OCI-LY1 (cell line): ENCODE measurements around the gene MAP3K10.

Source experiments
- H2AFZ ChIP-seq: fragments of 200-600 bp; sonication (generic), shearing (Covaris generic); 2 replicates; pipeline ENCODE4 v1.6.0; 2014; ENCODE audit warnings: antibody characterized with exemption, mild to moderate bottlenecking, low read length
- H3F3A ChIP-seq: fragments of 200-600 bp; sonication (generic), shearing (Covaris generic); 2 replicates; pipeline ENCODE4 v1.6.0; 2014; ENCODE audit warnings: mild to moderate bottlenecking, antibody characterized with exemption, low read length, moderate library complexity; ENCODE audit not compliant: insufficient read depth
- H3K27ac ChIP-seq: fragments of 200-600 bp; sonication (generic); 2 replicates; pipeline ENCODE4 v1.5.1; 2014; ENCODE audit warnings: low read length, mixed run types, mild to moderate bottlenecking, low read depth; ENCODE audit not compliant: poor library complexity, severe bottlenecking
- H3K27me3 ChIP-seq: fragments of 200-600 bp; sonication (generic); 2 replicates; pipeline ENCODE4 v1.6.0; 2014; ENCODE audit warnings: antibody characterized with exemption, mild to moderate bottlenecking, low read length, moderate library complexity; ENCODE audit not compliant: insufficient read depth
- H3K36me3 ChIP-seq: fragments of 200-600 bp; sonication (generic); 2 replicates; pipeline ENCODE4 v1.6.1; 2014; ENCODE audit warnings: mild to moderate bottlenecking, antibody characterized with exemption, low read length, moderate library complexity, mixed read lengths; ENCODE audit not compliant: insufficient read depth
- H3K4me1 ChIP-seq: fragments of 200-600 bp; sonication (generic); 2 replicates; pipeline ENCODE4 v1.5.1; 2014; ENCODE audit warnings: mild to moderate bottlenecking, low read length, moderate library complexity; ENCODE audit not compliant: insufficient read depth, severe bottlenecking
- H3K4me2 ChIP-seq: fragments of 200-600 bp; sonication (generic), shearing (Covaris generic); 2 replicates; pipeline ENCODE4 v1.6.1; 2014; ENCODE audit warnings: low read length
- H3K4me3 ChIP-seq: fragments of 200-600 bp; sonication (generic); 2 replicates; pipeline ENCODE4 v1.5.1; 2014; ENCODE audit warnings: low read length, low read depth, mild to moderate bottlenecking, mixed read lengths; ENCODE audit not compliant: poor library complexity, severe bottlenecking
- H3K79me2 ChIP-seq: fragments of 200-600 bp; shearing (Covaris generic); 2 replicates; pipeline ENCODE4 v1.6.1; 2016; ENCODE audit warnings: mixed run types, low read length, mixed read lengths; ENCODE audit not compliant: insufficient read depth
- H3K9ac ChIP-seq: fragments of 200-600 bp; sonication (generic), shearing (Covaris generic); 2 replicates; pipeline ENCODE4 v1.6.1; 2014; ENCODE audit warnings: mild to moderate bottlenecking, low read length, mixed read lengths
- H3K9me2 ChIP-seq: fragments of 200-600 bp; sonication (generic), shearing (Covaris generic); 2 replicates; pipeline ENCODE4 v1.6.1; 2014; ENCODE audit warnings: low read depth, mild to moderate bottlenecking, low read length, mixed read lengths
- H3K9me3 ChIP-seq: fragments of 200-600 bp; shearing (Covaris generic); 2 replicates; pipeline ENCODE4 v1.6.1; 2014; ENCODE audit warnings: low read length, mixed read lengths
- H4K20me1 ChIP-seq: fragments of 200-600 bp; sonication (generic), shearing (Covaris generic); 2 replicates; pipeline ENCODE4 v1.6.0; 2016; ENCODE audit warnings: mild to moderate bottlenecking, low read length; ENCODE audit not compliant: insufficient read depth
- CTCF ChIP-seq: fragments of 200-600 bp; sonication (generic), shearing (Covaris generic); IDR thresholded peaks from 2 replicates; pipeline ENCODE4 v1.5.1; 2017; ENCODE audit warnings: mild to moderate bottlenecking, antibody characterized with exemption, low read length, moderate library complexity, mixed read lengths
- EZH2 ChIP-seq: fragments of 200-600 bp; sonication (generic), shearing (Covaris generic); IDR thresholded peaks from 2 replicates; pipeline ENCODE4 v1.8.0; 2017; ENCODE audit warnings: borderline replicate concordance, mixed run types, mild to moderate bottlenecking, antibody characterized with exemption, low read length, moderate library complexity, mixed read lengths

Gene MAP3K10

GRCh38 chr19:40241809-40242384 lies 50.7 kb downstream of the MAP3K10 start:
- H3K9me2 ChIP-seq, result no peaks in the 10 kb centered on the region
- no peaks in the 10 kb centered on the region for H3K4me1 ChIP-seq
- no peaks in the 10 kb centered on the region for H3K79me2 ChIP-seq
- peaks cover 53% of the 10 kb centered on the region for H3K36me3 ChIP-seq
- H3K27ac ChIP-seq, result no peak overlapping the region
- no peaks in the 10 kb centered on the region for H3F3A ChIP-seq
- H2AFZ ChIP-seq, result no peak overlapping the region
- H3K4me2 ChIP-seq, result no peak overlapping the region
- H3K9me3 ChIP-seq, result no peaks in the 10 kb centered on the region
- no peak overlapping the region for H3K4me3 ChIP-seq
- no peaks in the 10 kb centered on the region for H4K20me1 ChIP-seq
- TF ChIP-seq CTCF (no peak), EZH2 (no peak)
- H3K9ac ChIP-seq, result no peak overlapping the region
- H3K27me3 ChIP-seq, result no peaks in the 10 kb centered on the region

DNA sequence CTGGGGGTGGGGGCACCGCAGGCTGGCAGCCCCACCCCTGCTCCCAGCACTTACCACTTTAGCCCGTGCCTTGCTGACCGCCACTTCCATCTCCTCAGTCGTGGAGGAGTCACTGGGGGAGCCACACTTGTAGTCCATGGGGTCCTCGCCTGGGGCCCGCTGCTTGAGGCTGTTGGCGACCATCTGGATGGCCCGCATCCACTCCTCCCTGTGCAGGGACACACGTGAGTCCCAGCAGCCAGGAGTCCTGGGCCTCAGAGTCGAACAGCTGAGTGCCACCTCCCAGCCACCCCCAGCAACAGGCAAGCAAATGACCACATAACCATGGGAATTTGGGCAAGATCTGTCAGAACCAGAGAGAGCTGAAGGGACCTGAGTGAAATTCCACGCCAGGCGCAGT lies 51.3 kb downstream of the MAP3K10 start:
- H3K36me3 ChIP-seq, result peaks cover 51% of the 10 kb centered on the region
- no peak overlapping the region for H3K4me2 ChIP-seq
- H3K79me2 ChIP-seq, result no peaks in the 10 kb centered on the region
- H3K9me3 ChIP-seq, result no peaks in the 10 kb centered on the region
- no peak overlapping the region for H3K9ac ChIP-seq
- no peaks in the 10 kb centered on the region for H3K4me1 ChIP-seq
- H2AFZ ChIP-seq, result no peak overlapping the region
- no peaks in the 10 kb centered on the region for H3K9me2 ChIP-seq
- H3F3A ChIP-seq, result no peaks in the 10 kb centered on the region
- H3K27me3 ChIP-seq, result no peaks in the 10 kb centered on the region
- H3K4me3 ChIP-seq, result no peak overlapping the region
- H3K27ac ChIP-seq, result no peak overlapping the region
- no peaks in the 10 kb centered on the region for H4K20me1 ChIP-seq
- TF ChIP-seq CTCF, result no peak
- TF ChIP-seq EZH2, result no peak

DNA sequence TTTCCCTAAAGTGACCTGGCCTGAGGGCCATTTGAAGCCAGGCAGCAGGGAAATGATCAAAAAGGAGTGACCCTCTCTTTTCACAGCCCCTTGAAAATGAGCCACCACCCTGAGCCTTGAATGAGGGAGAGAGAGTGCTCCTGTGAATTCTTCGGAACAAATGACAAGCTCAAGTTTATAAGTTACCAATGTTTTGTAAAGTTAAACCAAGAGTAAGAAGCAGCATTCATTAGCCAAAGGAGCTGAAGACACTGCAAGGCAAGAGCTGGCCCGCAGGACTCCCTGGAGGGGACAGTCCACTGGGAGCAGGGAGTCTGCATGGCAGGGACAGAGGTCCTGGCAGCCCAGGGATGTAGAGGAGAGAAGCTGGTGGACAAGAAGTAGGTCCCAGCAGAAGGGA lies 52.0 kb downstream of the MAP3K10 start:
- Histone ChIP-seq H3K4me2 (no peak overlapping the region), H2AFZ (no peak overlapping the region), H3K9me3 (no peaks in the 10 kb centered on the region), H3K79me2 (no peaks in the 10 kb centered on the region), H3K9me2 (no peaks in the 10 kb centered on the region), H3K4me3 (no peak overlapping the region), H3F3A (no peaks in the 10 kb centered on the region), H4K20me1 (no peaks in the 10 kb centered on the region), H3K36me3 (peaks cover 49% of the 10 kb centered on the region), H3K9ac (no peak overlapping the region), H3K27ac (no peak overlapping the region), H3K27me3 (no peaks in the 10 kb centered on the region), H3K4me1 (no peaks in the 10 kb centered on the region)
- TF ChIP-seq CTCF (no peak), EZH2 (no peak)
